ENCODE results near the gene FAF1. TPM values are rescaled to one million over a fixed set of nuclear protein-coding genes. Genes with fewer than 3 reads are reported as not detected.
A peak's percentile ranks its signal among the peaks of the same experiment; 100 is the strongest.
"Not testable (repeated sequence)": the region's sequence is repeated elsewhere in the genome, so short reads cannot be mapped to it uniquely, and the experiment has no call there.

Gene FAF1
- total RNA-seq, 4 donors from 2014 or later: 72.0 to 107 (median 92.0) TPM

DNA sequence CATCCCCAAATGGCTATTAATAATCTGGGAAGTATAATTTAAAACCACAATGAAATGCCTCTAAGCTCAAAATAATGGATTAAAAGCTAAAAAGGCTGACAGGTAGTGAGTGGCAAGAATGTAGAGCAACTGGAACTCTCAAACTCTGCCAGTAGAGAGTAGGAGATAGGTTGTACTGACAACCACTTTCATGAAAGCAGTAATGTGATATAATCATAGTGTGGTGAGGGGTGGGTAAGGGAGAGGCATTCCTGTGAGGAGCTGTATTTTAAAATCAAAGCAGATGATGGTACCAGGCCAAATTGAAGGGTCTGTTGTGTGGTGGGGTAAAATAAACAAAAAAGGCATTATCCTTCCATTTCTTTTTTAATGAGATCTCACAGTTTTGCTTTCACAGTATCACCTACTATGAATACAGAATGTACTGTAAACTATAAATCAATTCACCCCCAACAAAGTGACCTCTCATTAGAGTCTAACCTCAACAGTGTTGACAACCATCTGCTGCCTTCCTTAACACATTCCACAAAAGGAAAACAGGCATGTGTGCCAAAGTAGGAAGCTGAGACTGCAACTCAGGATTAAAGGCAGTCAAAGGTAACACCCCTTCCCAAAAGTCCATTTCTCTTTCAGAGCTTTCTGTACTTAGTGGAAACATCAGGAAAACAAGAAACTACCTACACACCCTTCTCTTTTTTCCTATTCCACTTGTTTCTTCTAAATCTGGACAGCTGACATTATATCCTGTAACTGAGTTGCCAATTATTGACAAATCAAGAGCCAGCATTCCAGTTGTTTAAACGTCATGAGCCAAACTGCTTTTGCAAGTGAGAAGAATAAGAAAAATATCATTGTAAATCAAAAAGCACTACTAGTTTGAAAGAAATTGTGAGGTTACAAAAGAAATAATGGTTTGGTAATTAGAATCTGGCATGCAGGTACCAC, 130.8 kb downstream of the FAF1 start:
- H3K36me3 ChIP-seq: no peaks in the 10 kb centered on the region
- H3K27me3 ChIP-seq: no peaks in the 10 kb centered on the region
- H3K9me3 ChIP-seq: no peaks in the 10 kb centered on the region
- DNase-seq: no peak
- TF ChIP-seq POLR2A (IDR thresholded peaks at IDR 0.05): no peak
- TF ChIP-seq, protein P1, sequence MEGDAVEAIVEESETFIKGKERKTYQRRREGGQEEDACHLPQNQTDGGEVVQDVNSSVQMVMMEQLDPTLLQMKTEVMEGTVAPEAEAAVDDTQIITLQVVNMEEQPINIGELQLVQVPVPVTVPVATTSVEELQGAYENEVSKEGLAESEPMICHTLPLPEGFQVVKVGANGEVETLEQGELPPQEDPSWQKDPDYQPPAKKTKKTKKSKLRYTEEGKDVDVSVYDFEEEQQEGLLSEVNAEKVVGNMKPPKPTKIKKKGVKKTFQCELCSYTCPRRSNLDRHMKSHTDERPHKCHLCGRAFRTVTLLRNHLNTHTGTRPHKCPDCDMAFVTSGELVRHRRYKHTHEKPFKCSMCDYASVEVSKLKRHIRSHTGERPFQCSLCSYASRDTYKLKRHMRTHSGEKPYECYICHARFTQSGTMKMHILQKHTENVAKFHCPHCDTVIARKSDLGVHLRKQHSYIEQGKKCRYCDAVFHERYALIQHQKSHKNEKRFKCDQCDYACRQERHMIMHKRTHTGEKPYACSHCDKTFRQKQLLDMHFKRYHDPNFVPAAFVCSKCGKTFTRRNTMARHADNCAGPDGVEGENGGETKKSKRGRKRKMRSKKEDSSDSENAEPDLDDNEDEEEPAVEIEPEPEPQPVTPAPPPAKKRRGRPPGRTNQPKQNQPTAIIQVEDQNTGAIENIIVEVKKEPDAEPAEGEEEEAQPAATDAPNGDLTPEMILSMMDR (IDR thresholded peaks at IDR 0.05 in 4 of 5, conservative IDR thresholded peaks at IDR 0.05 in 1 of 5): no peak
- peak in 1 of 2 donors; percentile 39 for ATAC-seq
- H3K27ac ChIP-seq: peak overlapping the region in 2 of 4 donors; percentile 36 to 39
- H3K4me1 ChIP-seq: peaks cover 15 to 34% of the 10 kb centered on the region in 2 donors
- intact Hi-C loops (cut with DNase I; ENCODE audit: low total_unique reads) (no loop called here), in situ Hi-C loops (cut with MboI; ENCODE audit: low sequenced_read_pairs in 4 of 4) (no loop called here)
- H3K4me3 ChIP-seq: no peak overlapping the region

DNA sequence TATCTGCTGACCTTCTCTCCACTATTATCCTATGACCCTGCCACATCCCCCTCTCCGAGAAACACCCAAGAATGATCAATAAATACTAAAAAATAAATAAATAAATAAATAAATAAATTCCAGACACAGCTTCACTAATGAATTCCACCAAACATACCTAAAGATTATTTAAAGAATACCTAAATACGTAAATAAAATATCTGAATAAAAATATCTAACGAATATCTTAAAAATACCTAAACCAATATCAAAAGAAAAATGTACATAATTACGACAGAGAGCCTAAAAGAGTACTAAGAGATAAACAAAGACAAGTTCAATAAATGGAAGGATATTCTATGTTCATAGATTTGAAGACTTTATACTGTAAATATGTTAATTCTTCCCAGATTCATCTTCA, 132.5 kb downstream of the FAF1 start:
- no peak overlapping the region for H3K4me3 ChIP-seq
- intact Hi-C loops (cut with DNase I; ENCODE audit: low total_unique reads) (no loop called here), in situ Hi-C loops (cut with MboI; ENCODE audit: low sequenced_read_pairs in 4 of 4) (no loop called here)
- no peaks in the 10 kb centered on the region for H3K9me3 ChIP-seq
- TF ChIP-seq, protein P1 (IDR thresholded peaks at IDR 0.05 in 4 of 5, conservative IDR thresholded peaks at IDR 0.05 in 1 of 5): no peak
- TF ChIP-seq POLR2A (IDR thresholded peaks at IDR 0.05): no peak
- H3K27me3 ChIP-seq: no peaks in the 10 kb centered on the region
- H3K27ac ChIP-seq: no peak overlapping the region
- no peaks in the 10 kb centered on the region for H3K36me3 ChIP-seq
- DNase-seq: no peak
- no peak for ATAC-seq
- peaks cover 15 to 27% of the 10 kb centered on the region in 2 donors for H3K4me1 ChIP-seq

DNA sequence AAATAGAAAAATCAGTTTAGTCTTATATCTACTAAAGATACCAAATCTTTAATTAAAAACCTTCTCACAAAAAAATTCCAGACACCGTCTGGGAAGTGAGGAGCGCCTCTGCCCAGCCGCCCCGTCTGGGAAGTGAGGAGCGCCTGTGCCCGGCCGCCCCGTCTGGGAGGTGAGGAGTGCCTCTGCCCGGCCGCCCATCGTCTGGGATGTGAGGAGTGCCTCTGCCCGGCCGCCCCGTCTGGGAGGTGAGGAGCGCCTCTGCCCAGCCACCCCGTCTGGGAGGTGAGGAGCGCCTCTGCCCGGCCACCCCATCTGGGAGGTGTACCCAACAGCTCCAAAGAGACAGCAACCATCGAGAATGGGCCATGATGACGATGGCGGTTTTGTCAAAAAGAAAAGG, 133.3 kb downstream of the FAF1 start:
- in situ Hi-C loops (cut with MboI; ENCODE audit: low sequenced_read_pairs in 4 of 4); ATAC-seq; H3K9me3 ChIP-seq; intact Hi-C loops (cut with DNase I; ENCODE audit: low total_unique reads); H3K27ac ChIP-seq; DNase-seq; H3K4me3 ChIP-seq; H3K27me3 ChIP-seq; H3K36me3 ChIP-seq: not testable (repeated sequence)
- H3K4me1 ChIP-seq: peaks cover 15 to 22% of the 10 kb centered on the region in 2 donors

DNA sequence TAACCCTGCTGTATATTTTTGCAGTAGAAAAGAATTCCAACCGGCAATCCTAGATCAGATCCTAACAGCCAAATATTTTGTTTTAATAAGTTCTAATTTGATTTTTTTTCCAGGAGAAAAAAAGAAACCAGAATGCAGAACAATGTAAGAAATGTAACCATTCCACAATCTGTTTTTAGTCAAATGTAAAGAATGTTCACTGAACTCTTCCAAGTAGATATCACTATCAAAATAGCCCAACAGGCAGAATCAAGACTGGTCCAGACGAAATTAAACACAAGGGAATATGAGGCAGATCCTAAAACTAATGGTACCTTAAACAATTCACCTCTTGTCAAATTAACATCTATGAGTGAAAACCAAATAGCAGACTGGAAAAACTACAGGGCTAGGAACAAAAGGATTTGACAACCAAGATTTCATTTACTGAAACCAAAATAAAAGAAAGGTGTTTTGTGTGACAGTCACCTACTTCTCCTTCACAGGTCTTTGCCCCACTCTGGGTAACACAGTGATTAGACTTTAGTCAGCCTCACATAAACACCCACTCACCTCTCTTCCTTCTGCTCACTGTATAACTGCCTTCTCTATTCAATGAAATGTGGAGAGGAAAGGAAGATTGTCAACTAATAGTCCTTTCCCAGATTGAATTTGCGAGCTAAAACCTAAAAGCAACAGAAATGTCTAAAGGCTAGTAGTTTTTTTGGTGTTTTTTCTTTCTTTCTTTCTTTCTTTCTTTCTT, 137.9 kb downstream of the FAF1 start:
- no peak for ATAC-seq
- Histone ChIP-seq H3K27me3 (no peaks in the 10 kb centered on the region), H3K36me3 (no peaks in the 10 kb centered on the region), H3K4me3 (no peak overlapping the region), H3K27ac (no peak overlapping the region), H3K4me1 (peaks cover 5 to 7% of the 10 kb centered on the region in 2 donors), H3K9me3 (no peaks in the 10 kb centered on the region)
- intact Hi-C loops (cut with DNase I; ENCODE audit: low total_unique reads) (no loop called here), in situ Hi-C loops (cut with MboI; ENCODE audit: low sequenced_read_pairs in 4 of 4) (no loop called here)
- TF ChIP-seq, protein P1 (IDR thresholded peaks at IDR 0.05 in 4 of 5, conservative IDR thresholded peaks at IDR 0.05 in 1 of 5): no peak
- no peak for TF ChIP-seq POLR2A (IDR thresholded peaks at IDR 0.05)
- no peak for DNase-seq

DNA sequence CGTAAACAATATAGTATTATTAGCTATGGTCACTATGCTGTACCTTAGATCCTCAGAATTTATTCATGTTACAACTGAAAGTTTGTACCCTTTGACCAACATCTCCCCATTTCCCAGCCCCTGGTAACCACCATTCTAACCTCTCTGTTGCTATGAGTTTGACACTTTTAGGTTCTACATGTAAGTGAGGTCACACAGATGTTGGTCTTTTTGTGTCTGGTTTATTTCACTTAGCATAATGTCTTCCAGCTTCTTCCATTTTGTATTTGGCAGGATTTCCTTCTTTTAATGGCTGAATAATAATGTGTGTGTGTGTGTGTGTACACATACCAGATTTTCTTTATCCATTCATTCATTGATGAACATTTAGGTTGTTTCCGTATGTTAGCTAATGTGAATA, 139.5 kb downstream of the FAF1 start:
- Histone ChIP-seq H3K27me3 (no peaks in the 10 kb centered on the region), H3K27ac (no peak overlapping the region), H3K4me1 (peaks cover 5 to 7% of the 10 kb centered on the region in 2 donors), H3K4me3 (no peak overlapping the region), H3K36me3 (no peaks in the 10 kb centered on the region), H3K9me3 (no peaks in the 10 kb centered on the region)
- no peak for TF ChIP-seq POLR2A (IDR thresholded peaks at IDR 0.05)
- TF ChIP-seq, protein P1 (IDR thresholded peaks at IDR 0.05 in 4 of 5, conservative IDR thresholded peaks at IDR 0.05 in 1 of 5): no peak
- in situ Hi-C loops (cut with MboI; ENCODE audit: low sequenced_read_pairs in 4 of 4): no loop called here
- intact Hi-C loops (cut with DNase I; ENCODE audit: low total_unique reads): no loop called here
- no peak for DNase-seq
- no peak for ATAC-seq
